Posterior cingulate gyrus (tissue), 11 donors: ENCODE measurements around the gene CFAP52.
"Not testable (repeated sequence)": the region's sequence is repeated elsewhere in the genome, so short reads cannot be mapped to it uniquely, and the experiment has no call there.

Experiments
- DNase-seq, 10 donors: peaks; one replicate each; pipeline versions ENCODE4 v3.0.0 to v3.0.0-alpha.2; 2020 to 2021; ENCODE audit warnings: mixed read lengths in 3 of 10
- intact Hi-C: fragments of 100-400 bp; cut with DNase I; formaldehyde crosslinking; loops from one replicate; pipeline ENCODE4 v1.15.1; 2023

CFAP52 gene

GRCh38 chr17:9644910-9645751, 68.7 kb downstream of the CFAP52 start, which contains the start of gene USP43:
Gene USP43 (plus strand): TSS chr17:9645517. CDS start chr17:9645633, 116 bp downstream.
- peak in 5 of 10 donors; percentile 13 to 85 (median 28) for DNase-seq
- intact Hi-C loops = no loop called here

- intact Hi-C loops = no loop called here
- DNase-seq = peak in 5 of 10 donors; percentile 18 to 86 (median 39)
Observed at GRCh38 chr17:9645851-9646545, 69.6 kb downstream of the CFAP52 start.

- intact Hi-C loops = no loop called here
Observed at GRCh38 chr17:9646546-9646885, 70.1 kb downstream of the CFAP52 start.

GRCh38 chr17:9647014-9647413, 70.6 kb downstream of the CFAP52 start:
- DNase-seq = peak in 1 of 10 donors; percentile 31
- intact Hi-C loops = no loop called here

More at GRCh38 chr17:9646546-9646885, 70.1 kb downstream of the CFAP52 start:
- no peak for DNase-seq

GRCh38 chr17:9648521-9649110, 72.2 kb downstream of the CFAP52 start:
- no peak for DNase-seq
- intact Hi-C loops = no loop called here

DNA sequence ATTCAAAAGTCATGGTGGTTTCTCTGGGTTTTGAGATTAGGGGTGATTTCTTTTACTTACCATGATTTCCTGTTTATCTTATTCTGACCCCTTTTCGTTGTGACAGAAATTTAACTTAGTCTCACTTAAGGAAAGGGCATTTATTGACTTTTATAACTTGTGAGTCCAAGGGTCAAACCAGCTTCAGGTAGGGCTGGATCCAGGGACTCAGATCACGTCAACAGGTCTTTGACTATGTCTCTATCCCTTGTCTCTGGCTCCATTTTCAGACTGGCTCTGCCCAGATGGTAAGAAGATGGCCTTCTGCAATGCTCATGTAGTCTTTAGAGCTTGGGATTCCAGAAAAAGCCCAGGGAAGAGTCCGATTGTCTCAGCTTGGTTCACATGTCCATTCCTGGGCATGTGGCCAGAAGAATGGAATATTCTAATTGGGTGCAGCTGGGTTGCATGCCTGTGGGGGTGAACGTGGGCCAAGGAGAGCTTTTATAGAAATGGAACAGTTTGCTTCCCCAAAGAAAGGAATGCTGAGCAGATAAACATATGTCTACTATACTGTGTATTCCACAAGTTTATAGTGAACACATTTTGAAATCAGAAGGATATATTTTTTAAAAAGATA, 82.3 kb downstream of the CFAP52 start:
- intact Hi-C loops = no loop called here
- DNase-seq = peak in 5 of 10 donors; percentile 20 to 85 (median 47)

- intact Hi-C loops = no loop called here
- DNase-seq = no peak
Observed at GRCh38 chr17:9661027-9661426, 84.6 kb downstream of the CFAP52 start.

- DNase-seq, intact Hi-C loops: not testable (repeated sequence)
Observed at GRCh38 chr17:9663511-9663910, 87.1 kb downstream of the CFAP52 start.

DNA sequence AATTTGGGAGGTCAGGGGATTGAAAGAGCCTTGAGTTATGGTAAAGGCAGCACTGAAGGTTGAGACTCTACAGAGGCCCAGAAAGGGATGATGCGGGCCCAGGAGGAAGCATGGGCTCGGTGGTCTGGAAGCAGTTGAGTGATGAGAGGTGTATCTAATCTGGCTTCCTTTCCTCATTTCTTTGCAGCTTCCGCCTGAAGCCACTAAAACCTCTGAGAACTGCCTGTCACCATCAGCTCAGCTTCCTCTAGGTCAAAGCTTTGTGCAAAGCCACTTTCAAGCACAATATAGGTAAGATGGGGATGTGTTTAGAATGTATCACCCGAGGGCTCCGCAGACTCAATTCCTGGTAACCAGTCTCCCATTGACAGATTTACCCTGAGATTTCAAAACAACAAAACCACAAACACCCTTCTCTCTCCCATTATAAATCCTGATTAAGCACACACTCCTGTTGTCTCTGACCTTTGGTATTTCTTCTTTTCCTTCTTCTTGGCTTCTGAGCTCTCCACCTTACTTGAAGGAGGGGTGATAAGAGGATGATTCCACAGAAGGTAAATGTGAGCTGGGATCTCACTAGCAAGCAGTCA, 90.1 kb downstream of the CFAP52 start:
- DNase-seq = no peak
- intact Hi-C loops = no loop called here

DNA sequence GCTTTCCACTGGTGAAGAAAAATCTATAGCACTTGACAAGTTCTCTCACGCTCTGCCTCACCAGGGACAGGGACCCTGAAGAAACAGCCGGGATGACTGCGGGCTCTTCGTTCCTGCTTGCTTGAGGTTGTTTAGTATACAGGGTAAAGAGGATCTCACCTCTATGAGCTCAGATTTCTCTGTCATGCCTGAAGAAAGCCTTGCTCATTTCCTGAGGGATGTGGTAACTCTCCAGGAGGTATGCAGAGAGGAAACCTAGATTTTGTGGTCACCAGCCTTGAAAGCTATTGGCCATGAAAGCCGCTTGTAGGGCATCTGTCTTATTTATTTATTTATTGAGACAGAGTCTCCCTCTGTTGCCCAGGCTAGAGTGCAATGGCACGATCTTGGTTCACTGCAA, 92.1 kb downstream of the CFAP52 start:
- intact Hi-C loops = no loop called here
- no peak for DNase-seq

- intact Hi-C loops = no loop called here
- DNase-seq = peak in 1 of 10 donors; percentile 62
Observed at GRCh38 chr17:9669551-9670008, 93.1 kb downstream of the CFAP52 start.

- intact Hi-C loops = no loop called here
- no peak for DNase-seq
Observed at GRCh38 chr17:9670596-9670995, 94.2 kb downstream of the CFAP52 start.

DNA sequence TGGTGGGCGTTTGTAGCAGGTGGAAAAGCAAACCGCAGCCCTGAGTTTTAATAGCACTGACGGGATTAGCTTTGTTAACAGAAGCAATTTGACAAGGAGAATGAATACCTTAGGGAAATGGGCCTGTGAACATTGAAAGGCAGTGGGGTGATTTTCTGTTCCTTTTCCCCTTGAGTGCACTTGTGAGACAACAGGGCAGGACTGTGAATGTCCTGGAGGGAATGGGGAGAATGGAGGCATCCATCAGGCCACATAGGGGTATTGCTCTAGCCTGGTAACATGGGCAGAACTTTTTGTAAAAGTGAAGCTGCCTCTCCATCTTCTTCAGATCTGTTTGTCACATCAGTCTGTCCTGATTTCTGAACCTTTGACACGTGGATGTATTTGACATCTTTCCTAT, 95.1 kb downstream of the CFAP52 start:
- no peak for DNase-seq
- intact Hi-C loops = no loop called here

DNA sequence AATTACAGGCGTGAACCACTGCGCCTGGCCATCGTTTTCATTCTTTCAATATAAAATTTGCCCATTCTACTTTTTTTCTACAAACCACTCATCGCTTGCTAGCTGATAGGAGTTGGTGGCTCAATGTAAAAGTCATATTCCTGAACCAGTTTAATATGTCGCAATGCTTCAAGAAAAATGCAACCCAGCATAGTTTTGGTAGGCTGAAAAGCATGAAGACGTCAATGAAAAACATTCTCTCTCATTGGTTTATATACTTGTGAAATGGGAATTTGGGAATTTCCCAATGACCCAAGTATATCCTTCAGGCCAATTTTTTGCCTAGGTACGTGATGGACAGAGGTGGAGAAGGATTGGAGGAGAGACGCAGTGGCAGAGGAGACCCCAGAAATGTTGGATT, 95.8 kb downstream of the CFAP52 start:
- DNase-seq = no peak
- intact Hi-C loops = no loop called here

- no peak for DNase-seq
- intact Hi-C loops = no loop called here
Observed at GRCh38 chr17:9672691-9673090, 96.2 kb downstream of the CFAP52 start.

- intact Hi-C loops = no loop called here
Observed at GRCh38 chr17:9676084-9676483, 99.6 kb downstream of the CFAP52 start.

DNA sequence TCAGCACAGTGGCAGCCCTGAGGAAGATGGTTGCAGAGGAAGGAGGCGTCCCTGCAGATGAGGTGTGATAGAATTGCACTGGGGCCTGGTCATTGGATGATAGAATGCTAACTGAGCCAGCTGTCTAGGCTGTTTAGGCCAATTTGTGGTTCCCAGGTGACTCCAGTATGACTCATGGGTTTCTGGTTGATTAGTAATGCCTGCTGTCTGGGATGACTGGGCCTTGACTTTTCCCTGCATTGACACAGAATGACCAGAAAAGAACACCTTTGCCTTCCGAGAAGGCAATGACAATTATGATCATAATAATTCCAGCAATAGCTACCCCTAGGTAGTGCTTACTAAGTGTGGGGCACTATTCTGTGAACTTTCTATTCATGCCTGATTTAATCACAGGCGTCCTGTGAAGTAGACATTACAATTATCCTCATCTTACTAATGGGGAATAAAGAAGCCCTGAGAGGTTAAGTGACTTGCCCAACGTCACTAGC, 100.4 kb downstream of the CFAP52 start:
- no peak for DNase-seq
- intact Hi-C loops = no loop called here

More at GRCh38 chr17:9676084-9676483, 99.6 kb downstream of the CFAP52 start:
- no peak for DNase-seq

- no peak for DNase-seq
- intact Hi-C loops = no loop called here
Observed at GRCh38 chr17:9677411-9677810, 101.0 kb downstream of the CFAP52 start.

DNA sequence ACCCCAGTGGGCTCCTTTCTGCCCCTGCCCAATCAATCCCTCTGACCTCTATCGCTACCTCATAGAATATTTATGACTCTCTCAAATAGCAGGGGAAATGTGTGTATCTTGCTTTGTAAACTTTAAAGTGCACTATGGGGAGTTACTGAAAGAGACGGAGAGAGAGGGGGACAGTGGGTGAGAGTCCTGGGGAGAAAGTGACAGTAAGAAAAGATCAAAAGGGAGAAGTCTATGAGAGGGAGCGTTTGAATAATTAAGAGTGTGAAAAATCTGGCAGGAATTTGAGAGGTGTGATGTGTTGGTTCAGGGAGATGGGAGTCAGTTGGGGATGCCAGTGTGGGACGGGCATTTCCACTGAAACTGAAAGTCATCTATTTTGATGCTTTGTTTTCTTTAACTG, 101.5 kb downstream of the CFAP52 start:
- intact Hi-C loops = no loop called here
- DNase-seq = no peak

GRCh38 chr17:9684955-9685621, 108.6 kb downstream of the CFAP52 start:
- DNase-seq = no peak
- intact Hi-C loops = loop anchor here (10.0 kb wide), 1 partner anchor 60 kb away; no protein-coding TSS in a partner anchor
